Fibroblast of skin of scalp (primary cell): ENCODE results near the gene CD160.
A peak's percentile ranks its signal among the peaks of the same experiment; 100 is the strongest.
"Not testable (repeated sequence)": the region's sequence is repeated elsewhere in the genome, so short reads cannot be mapped to it uniquely, and the experiment has no call there.

Experiments
- DNase-seq: peaks from one replicate; pipeline ENCODE4 v3.0.0-alpha.2; 2013

The CD160 gene

GRCh38 chr1:145759721-145760120 is 40.4 kb downstream of the CD160 start:
- no peak for DNase-seq

GRCh38 chr1:145760395-145760949 is 41.2 kb downstream of the CD160 start:
- DNase-seq: not testable (repeated sequence)

- DNase-seq: not testable (repeated sequence)
Observed at GRCh38 chr1:145761498-145761897, 42.2 kb downstream of the CD160 start.

- DNase-seq: not testable (repeated sequence)
Observed at GRCh38 chr1:145762001-145762400, 42.7 kb downstream of the CD160 start.

- not testable (repeated sequence) for DNase-seq
Observed at GRCh38 chr1:145764231-145764940, 45.1 kb downstream of the CD160 start.

GRCh38 chr1:145765127-145765526 is 45.8 kb downstream of the CD160 start:
- not testable (repeated sequence) for DNase-seq

- not testable (repeated sequence) for DNase-seq
Observed at GRCh38 chr1:145765585-145766360, 46.5 kb downstream of the CD160 start.

- not testable (repeated sequence) for DNase-seq
Observed at GRCh38 chr1:145766926-145767325, 47.6 kb downstream of the CD160 start.

GRCh38 chr1:145768004-145768403 is 48.7 kb downstream of the CD160 start:
- not testable (repeated sequence) for DNase-seq

GRCh38 chr1:145771056-145771455 is 51.8 kb downstream of the CD160 start:
- DNase-seq: no peak

GRCh38 chr1:145773423-145773822 is 54.1 kb downstream of the CD160 start:
- no peak for DNase-seq

- no peak for DNase-seq
Observed at GRCh38 chr1:145777357-145778145, 58.3 kb downstream of the CD160 start.

GRCh38 chr1:145778146-145778540 is 58.8 kb downstream of the CD160 start:
- peak; percentile 39 for DNase-seq

GRCh38 chr1:145782272-145783099 is 63.2 kb downstream of the CD160 start:
- DNase-seq: peak; percentile 81

GRCh38 chr1:145784409-145784808 is 65.1 kb downstream of the CD160 start:
- DNase-seq: no peak

- DNase-seq: no peak
Observed at GRCh38 chr1:145785547-145785946, 66.2 kb downstream of the CD160 start.

- DNase-seq: no peak
Observed at GRCh38 chr1:145786271-145786670, 67.0 kb downstream of the CD160 start.

GRCh38 chr1:145788580-145788979 is 69.3 kb downstream of the CD160 start:
- no peak for DNase-seq
